H9 (cell line): ENCODE results near the gene NAPA. TPM values are rescaled to one million over a fixed set of nuclear protein-coding genes. Genes with fewer than 3 reads are reported as not detected.

Experiments used
- DNase-seq: peaks from one replicate; pipeline ENCODE4 v3.0.0-alpha.2; 2017
- H2AFZ ChIP-seq: one replicate; pipeline ENCODE4 v1.6.1; 2013; ENCODE audit warnings: mild to moderate bottlenecking, low read length, control low read depth, moderate library complexity
- H2AK5ac ChIP-seq: 2 replicates; pipeline ENCODE4 v1.6.1; 2013; ENCODE audit warnings: low read length, control low read depth, mixed read lengths; ENCODE audit not compliant: insufficient read length
- H2BK120ac ChIP-seq: one replicate; pipeline ENCODE4 v1.6.1; 2013; ENCODE audit warnings: low read depth, mild to moderate bottlenecking, low read length, control low read depth, inconsistent platforms; ENCODE audit not compliant: poor library complexity, severe bottlenecking
- H2BK12ac ChIP-seq: 2 replicates; pipeline ENCODE4 v1.6.1; 2013; ENCODE audit warnings: low read length, control low read depth, mixed read lengths, low read depth; ENCODE audit not compliant: insufficient read length
- H2BK15ac ChIP-seq: 2 replicates; pipeline ENCODE4 v1.6.1; 2013; ENCODE audit warnings: low read depth, low read length, control low read depth
- H2BK20ac ChIP-seq: one replicate; pipeline ENCODE4 v1.6.1; 2013; ENCODE audit warnings: low read depth, mild to moderate bottlenecking, low read length, control low read depth, inconsistent platforms; ENCODE audit not compliant: poor library complexity, severe bottlenecking
- H2BK5ac ChIP-seq: 2 replicates; pipeline ENCODE4 v1.6.1; 2013; ENCODE audit warnings: low read length, control low read depth, mixed read lengths; ENCODE audit not compliant: insufficient read length
- H3K14ac ChIP-seq: 2 replicates; pipeline ENCODE4 v1.6.1; 2013; ENCODE audit warnings: low read length, control low read depth; ENCODE audit not compliant: insufficient read depth
- H3K18ac ChIP-seq: 2 replicates; pipeline ENCODE4 v1.6.1; 2013; ENCODE audit warnings: low read depth, mild to moderate bottlenecking, mixed read lengths, low read length, control low read depth; ENCODE audit not compliant: insufficient read length
- H3K23ac ChIP-seq: 2 replicates; pipeline ENCODE4 v1.6.1; 2013; ENCODE audit warnings: low read length, control low read depth, mixed read lengths, low read depth; ENCODE audit not compliant: insufficient read length
- H3K23me2 ChIP-seq: 2 replicates; pipeline ENCODE4 v1.6.1; 2013; ENCODE audit warnings: low read depth, mild to moderate bottlenecking, mixed read lengths, low read length, control low read depth; ENCODE audit not compliant: insufficient read length, poor library complexity, severe bottlenecking
- H3K27ac ChIP-seq: 2 replicates; pipeline ENCODE4 v1.5.1; 2013; ENCODE audit warnings: low read length, control low read depth, mixed read lengths, low read depth; ENCODE audit not compliant: insufficient read length
- H3K27me3 ChIP-seq: 2 replicates; pipeline ENCODE4 v1.6.1; 2013; ENCODE audit warnings: low read length, control low read depth, inconsistent platforms; ENCODE audit not compliant: insufficient read depth
- H3K4ac ChIP-seq: 2 replicates; pipeline ENCODE4 v1.6.1; 2013; ENCODE audit warnings: low read depth, mild to moderate bottlenecking, control low read depth, inconsistent platforms, low read length, moderate library complexity
- H3K4me1 ChIP-seq: 2 replicates; pipeline ENCODE4 v1.6.1; 2013; ENCODE audit warnings: low read length, control low read depth, inconsistent platforms; ENCODE audit not compliant: insufficient read depth
- H3K4me2 ChIP-seq: 2 replicates; pipeline ENCODE4 v1.6.1; 2013; ENCODE audit warnings: low read length, control low read depth, mixed read lengths; ENCODE audit not compliant: insufficient read length, insufficient read depth
- H3K56ac ChIP-seq: 2 replicates; pipeline ENCODE4 v1.6.1; 2013; ENCODE audit warnings: low read depth, mild to moderate bottlenecking, mixed read lengths, low read length, control low read depth; ENCODE audit not compliant: insufficient read length
- H3K79me1 ChIP-seq: 2 replicates; pipeline ENCODE4 v1.6.1; 2013; ENCODE audit warnings: low read depth, mild to moderate bottlenecking, moderate library complexity, low read length, control low read depth, inconsistent platforms; ENCODE audit not compliant: insufficient read depth, poor library complexity, severe bottlenecking
- H3K79me2 ChIP-seq: 2 replicates; pipeline ENCODE4 v1.6.1; 2013; ENCODE audit warnings: low read length, control low read depth, inconsistent platforms; ENCODE audit not compliant: insufficient read depth
- H3K9ac ChIP-seq: 2 replicates; pipeline ENCODE4 v1.6.1; 2013; ENCODE audit warnings: low read length, control low read depth, mixed read lengths; ENCODE audit not compliant: insufficient read length; ENCODE audit errors: extremely low read depth
- H3K9me3 ChIP-seq: one replicate; pipeline ENCODE4 v1.6.1; 2013; ENCODE audit warnings: low read depth, low read length, inconsistent platforms; ENCODE audit not compliant: control insufficient read depth
- H3T11ph ChIP-seq: one replicate; pipeline ENCODE4 v1.6.1; 2013; ENCODE audit warnings: mild to moderate bottlenecking, low read length, control low read depth, inconsistent platforms
- H4K20me1 ChIP-seq: one replicate; pipeline ENCODE4 v1.6.1; 2013; ENCODE audit not compliant: control insufficient read depth, insufficient read length, insufficient read depth
- H4K5ac ChIP-seq: 2 replicates; pipeline ENCODE4 v1.6.1; 2013; ENCODE audit warnings: low read depth, mild to moderate bottlenecking, mixed read lengths, low read length, control low read depth; ENCODE audit not compliant: insufficient read length
- H4K8ac ChIP-seq: replicated peaks from 2 replicates; pipeline ENCODE4 v1.6.1; 2013; ENCODE audit warnings: low read length, control low read depth, mixed read lengths, low read depth; ENCODE audit not compliant: insufficient read length
- H4K91ac ChIP-seq: 2 replicates; pipeline ENCODE4 v1.6.1; 2013; ENCODE audit warnings: low read depth, mild to moderate bottlenecking, moderate library complexity, mixed read lengths, low read length, control low read depth; ENCODE audit not compliant: insufficient read length
- H3K27ac Mint-ChIP-seq, 3 experiments: 2 replicates in 2 of 3; 3 replicates in 1 of 3; pipeline ENCODE4 v1.8.0; 2020 to 2021; ENCODE audit warnings: mixed read lengths in 3 of 3, mild to moderate bottlenecking in 1 of 3, moderate library complexity in 1 of 3
- H3K27me3 Mint-ChIP-seq: 2 replicates; pipeline ENCODE4 v1.8.0; 2021; ENCODE audit warnings: low read depth, mild to moderate bottlenecking, moderate library complexity, mixed read lengths
- H3K36me3 Mint-ChIP-seq, 3 experiments: 2 replicates in 2 of 3; 3 replicates in 1 of 3; pipeline ENCODE4 v1.8.0; 2020 to 2021; ENCODE audit warnings: low read depth in 3 of 3, mixed read lengths in 3 of 3; ENCODE audit not compliant: insufficient read depth in 1 of 3
- H3K4me1 Mint-ChIP-seq, 2 experiments: 2 replicates each; pipeline ENCODE4 v1.8.0; 2020; ENCODE audit warnings: mixed read lengths in 2 of 2
- H3K4me3 Mint-ChIP-seq, 2 experiments: 2 replicates in 1 of 2; 3 replicates in 1 of 2; pipeline ENCODE4 v1.8.0; 2020 to 2021; ENCODE audit warnings: mild to moderate bottlenecking in 2 of 2, mixed read lengths in 2 of 2, moderate library complexity in 1 of 2
- H3K9me3 Mint-ChIP-seq, 2 experiments: 2 replicates in 1 of 2; 3 replicates in 1 of 2; pipeline ENCODE4 v1.8.0; 2020; ENCODE audit warnings: mild to moderate bottlenecking in 2 of 2, mixed read lengths in 2 of 2, moderate library complexity in 1 of 2
- CTCF ChIP-seq: fragments of 200-600 bp; sonication (generic); conservative IDR thresholded peaks from 3 replicates; pipeline ENCODE4 v1.8.0; 2021; ENCODE audit warnings: antibody characterized with exemption, mild to moderate bottlenecking
- WGBS: extraction: QIAGEN DNeasy Blood & Tissue Kit; methylation state at CpG from one replicate; pipeline ENCODE4 v1.1.7; 2013; ENCODE audit warnings: missing lambda C conversion rate, low lambda C conversion rate, mixed read lengths; ENCODE audit not compliant: insufficient read length; ENCODE audit errors: extremely low coverage; 5-methylcytosine and 5-hydroxymethylcytosine counted together
- total RNA-seq: library from RNA; stranded (reverse); gene quantifications from 2 replicates; pipeline ENCODE4 v1.2.1, GENCODE V29; 2021

Gene NAPA
- total RNA-seq, 1 experiment from 2014 or later: 62.8 TPM

- no peak overlapping the region for H4K5ac ChIP-seq
- H4K20me1 ChIP-seq: no peaks in the 10 kb centered on the region
- no peak overlapping the region for H2AK5ac ChIP-seq
- H2BK5ac ChIP-seq: no peak overlapping the region
- peaks cover 0 to 1% (median 0%) of the 10 kb centered on the region in 3 experiments; a peak in 2 of 7 replicates for H3K36me3 Mint-ChIP-seq
- no peak overlapping the region for H3K23ac ChIP-seq
- DNase-seq: no peak
- H3K9ac ChIP-seq: no peak overlapping the region
- H3K79me1 ChIP-seq: no peaks in the 10 kb centered on the region
- H2BK12ac ChIP-seq: no peak overlapping the region
- no peak overlapping the region for H2BK20ac ChIP-seq
- H3K4me1 ChIP-seq: peaks cover 7% of the 10 kb centered on the region; the same call in 1 of the 2 replicates
- no peaks in the 10 kb centered on the region; the same call in 1 of the 2 replicates for H3K79me2 ChIP-seq
- H3T11ph ChIP-seq: no peak overlapping the region
- no peaks in the 10 kb centered on the region for H3K9me3 ChIP-seq
- H3K4me2 ChIP-seq: no peak overlapping the region
- WGBS: no CpG with 5 or more reads among the region's 9 CpGs
- H3K27ac ChIP-seq: no peak overlapping the region
- no peak overlapping the region for H2BK120ac ChIP-seq
- H4K91ac ChIP-seq: no peak overlapping the region
- H3K4me3 Mint-ChIP-seq: peak overlapping the region in 1 of 2 experiments; percentile 63; a peak in 2 of 5 replicates
- H3K14ac ChIP-seq: no peak overlapping the region
- peaks cover 13% of the 10 kb centered on the region for H3K23me2 ChIP-seq
- H3K27ac Mint-ChIP-seq: peak overlapping the region in 2 of 3 experiments; percentile 58 to 88; a peak in 4 of 7 replicates
- TF ChIP-seq CTCF: no peak
- H3K4ac ChIP-seq: no peak overlapping the region
- H2AFZ ChIP-seq: no peak overlapping the region
- H3K4me1 Mint-ChIP-seq: peaks cover 27 to 48% of the 10 kb centered on the region in 2 experiments
- peaks cover 25% of the 10 kb centered on the region for H3K27me3 Mint-ChIP-seq
- no peak overlapping the region for H3K56ac ChIP-seq
- no peaks in the 10 kb centered on the region for H3K27me3 ChIP-seq
- no peak overlapping the region for H4K8ac ChIP-seq
- H2BK15ac ChIP-seq: no peak overlapping the region
- no peak overlapping the region for H3K18ac ChIP-seq
- no peaks in the 10 kb centered on the region; a peak in 1 of 5 replicates for H3K9me3 Mint-ChIP-seq
These were observed 46.9 kb downstream of the NAPA start for GRCh38 chr19:47467914-47468313.
